B cell (primary cell): ENCODE data around the gene HIRA.

Experiments used
- CTCF ChIP-seq: fragments of 200-600 bp; IDR thresholded peaks from one replicate; pipeline ENCODE4 v1.8.0; 2022; ENCODE audit warnings: antibody characterized with exemption, mild to moderate bottlenecking
- EZH2 ChIP-seq: IDR thresholded peaks from 2 replicates; pipeline ENCODE4 v1.6.1; 2012; ENCODE audit warnings: borderline replicate concordance, low read depth, mild to moderate bottlenecking, moderate library complexity, low read length; ENCODE audit not compliant: insufficient read depth, poor library complexity, severe bottlenecking

- TF ChIP-seq EZH2, result no peak
- no peak for TF ChIP-seq CTCF
Measured at GRCh38 chr22:19398206-19398605, 33.3 kb downstream of the HIRA start.
